HS-27A (cell line): ENCODE measurements around the gene TIPIN.
"Not testable (repeated sequence)": the region's sequence is repeated elsewhere in the genome, so short reads cannot be mapped to it uniquely, and the experiment has no call there.

ENCODE experiments used
- DNase-seq: peaks from one replicate; pipeline ENCODE4 v3.0.0-alpha.2; 2012; ENCODE audit warnings: low read depth, missing footprints

TIPIN gene

GRCh38 chr15:66386204-66387123 is 30.0 kb upstream of the TIPIN start, which contains the start of gene MAP2K1:
TSS of gene MAP2K1 (plus strand) at chr15:66386912. CDS start at chr15:66387348, 436 bp downstream.
- peak; percentile 95 for DNase-seq

- not testable (repeated sequence) for DNase-seq
Observed at GRCh38 chr15:66381376-66381775, 24.9 kb upstream of the TIPIN start.

- no peak for DNase-seq
Observed at GRCh38 chr15:66378814-66379430, 22.4 kb upstream of the TIPIN start.

GRCh38 chr15:66374179-66374578 is 17.7 kb upstream of the TIPIN start:
- DNase-seq = no peak

- no peak for DNase-seq
Observed at GRCh38 chr15:66369773-66370651, 13.5 kb upstream of the TIPIN start.

- DNase-seq = no peak
Observed at GRCh38 chr15:66364944-66365528, 8.6 kb upstream of the TIPIN start.

GRCh38 chr15:66362776-66363175 is 6.3 kb upstream of the TIPIN start:
- DNase-seq = no peak

- not testable (repeated sequence) for DNase-seq
Observed at GRCh38 chr15:66361745-66362460, 5.4 kb upstream of the TIPIN start.

GRCh38 chr15:66359740-66360139 is 3.3 kb upstream of the TIPIN start:
- DNase-seq = no peak

GRCh38 chr15:66356077-66356358 is 467 bp downstream of the TIPIN start:
- no peak for DNase-seq

GRCh38 chr15:66348530-66348929 is 8.0 kb downstream of the TIPIN start:
- not testable (repeated sequence) for DNase-seq

- no peak for DNase-seq
Observed at GRCh38 chr15:66328771-66329170, 27.7 kb downstream of the TIPIN start.

GRCh38 chr15:66327736-66328135 is 28.7 kb downstream of the TIPIN start:
- DNase-seq = no peak

GRCh38 chr15:66326051-66326450 is 30.4 kb downstream of the TIPIN start:
- no peak for DNase-seq

GRCh38 chr15:66323312-66323928 is 33.1 kb downstream of the TIPIN start:
- DNase-seq = no peak

GRCh38 chr15:66312144-66312543 is 44.3 kb downstream of the TIPIN start:
- no peak for DNase-seq

- no peak for DNase-seq
Observed at GRCh38 chr15:66310786-66311185, 45.7 kb downstream of the TIPIN start.

GRCh38 chr15:66309828-66310227 is 46.7 kb downstream of the TIPIN start:
- no peak for DNase-seq

- DNase-seq = no peak
Observed at GRCh38 chr15:66308531-66308930, 48.0 kb downstream of the TIPIN start.

GRCh38 chr15:66306381-66306780 is 50.1 kb downstream of the TIPIN start:
- no peak for DNase-seq

GRCh38 chr15:66304425-66304824 is 52.1 kb downstream of the TIPIN start:
- not testable (repeated sequence) for DNase-seq
